Measurements from ENCODE around the gene HLA-DQA1.
A peak's percentile ranks its signal among the peaks of the same experiment; 100 is the strongest.
"Not testable (repeated sequence)": the region's sequence is repeated elsewhere in the genome, so short reads cannot be mapped to it uniquely, and the experiment has no call there.

Gene HLA-DQA1

GRCh38 chr6:32662099-32662498 lies 24.9 kb downstream of the HLA-DQA1 start:
- H3K9me3 Mint-ChIP-seq (ENCODE audit: low read depth), result no peaks in the 10 kb centered on the region
- no peak overlapping the region for H3K27ac Mint-ChIP-seq

GRCh38 chr6:32662836-32663235 lies 25.6 kb downstream of the HLA-DQA1 start:
- H3K9me3 Mint-ChIP-seq (ENCODE audit: low read depth), result no peaks in the 10 kb centered on the region
- peaks cover 32% of the 10 kb centered on the region for H3K4me1 Mint-ChIP-seq (ENCODE audit: low read depth)
- no peak overlapping the region for H3K4me3 Mint-ChIP-seq
- no peaks in the 10 kb centered on the region for H3K36me3 Mint-ChIP-seq
- no peak overlapping the region for H3K27ac Mint-ChIP-seq
- H3K27me3 Mint-ChIP-seq, result peaks cover 14% of the 10 kb centered on the region

More at GRCh38 chr6:32662099-32662498, 24.9 kb downstream of the HLA-DQA1 start:
- H3K4me3 Mint-ChIP-seq, result no peak overlapping the region
- no peaks in the 10 kb centered on the region for H3K36me3 Mint-ChIP-seq
- H3K4me1 Mint-ChIP-seq (ENCODE audit: low read depth), result peaks cover 26% of the 10 kb centered on the region
- H3K27me3 Mint-ChIP-seq, result peaks cover 14% of the 10 kb centered on the region

- H3K4me3 Mint-ChIP-seq, result peak overlapping the region; percentile 76
- peaks cover 14% of the 10 kb centered on the region for H3K27me3 Mint-ChIP-seq
- H3K36me3 Mint-ChIP-seq, result no peaks in the 10 kb centered on the region
- H3K9me3 Mint-ChIP-seq (ENCODE audit: low read depth), result no peaks in the 10 kb centered on the region
- no peak overlapping the region for H3K27ac Mint-ChIP-seq
- H3K4me1 Mint-ChIP-seq (ENCODE audit: low read depth), result peaks cover 40% of the 10 kb centered on the region
These were observed 27.1 kb downstream of the HLA-DQA1 start for GRCh38 chr6:32664354-32664753.

- Mint-ChIP-seq H3K27ac (no peak overlapping the region), H3K4me3 (peak overlapping the region; percentile 84), H3K27me3 (peaks cover 14% of the 10 kb centered on the region), H3K9me3 (ENCODE audit: low read depth) (no peaks in the 10 kb centered on the region), H3K4me1 (ENCODE audit: low read depth) (peaks cover 40% of the 10 kb centered on the region), H3K36me3 (no peaks in the 10 kb centered on the region)
These were observed 27.7 kb downstream of the HLA-DQA1 start for GRCh38 chr6:32664827-32665362.

GRCh38 chr6:32665661-32666060 lies 28.5 kb downstream of the HLA-DQA1 start:
- Mint-ChIP-seq H3K36me3 (no peaks in the 10 kb centered on the region), H3K27ac (no peak overlapping the region), H3K9me3 (ENCODE audit: low read depth) (no peaks in the 10 kb centered on the region), H3K4me1 (ENCODE audit: low read depth) (peaks cover 40% of the 10 kb centered on the region), H3K4me3 (peak overlapping the region; percentile 84), H3K27me3 (peaks cover 14% of the 10 kb centered on the region)

- H3K36me3 Mint-ChIP-seq, result no peaks in the 10 kb centered on the region
- peak within 1 kb of the TSS; percentile 84 for H3K4me3 Mint-ChIP-seq
- no peak within 1 kb of the TSS for H3K27ac Mint-ChIP-seq
- peaks cover 14% of the 10 kb centered on the region for H3K27me3 Mint-ChIP-seq
- peaks cover 40% of the 10 kb centered on the region for H3K4me1 Mint-ChIP-seq (ENCODE audit: low read depth)
- H3K9me3 Mint-ChIP-seq (ENCODE audit: low read depth), result no peaks in the 10 kb centered on the region
These were observed 29.5 kb downstream of the HLA-DQA1 start, which contains the start of gene HLA-DQB1 for GRCh38 chr6:32666420-32667300. Gene HLA-DQB1 (minus strand): TSS chr6:32666657. CDS start chr6:32666607, 50 bp downstream.

- Mint-ChIP-seq H3K9me3 (ENCODE audit: low read depth) (no peaks in the 10 kb centered on the region), H3K27ac (no peak overlapping the region), H3K27me3 (peaks cover 14% of the 10 kb centered on the region), H3K4me1 (ENCODE audit: low read depth) (peaks cover 40% of the 10 kb centered on the region), H3K36me3 (no peaks in the 10 kb centered on the region), H3K4me3 (no peak overlapping the region)
These were observed 31.1 kb downstream of the HLA-DQA1 start for GRCh38 chr6:32668226-32668747.

GRCh38 chr6:32669240-32669639 lies 32.0 kb downstream of the HLA-DQA1 start:
- H3K4me1 Mint-ChIP-seq (ENCODE audit: low read depth), result peaks cover 35% of the 10 kb centered on the region
- no peaks in the 10 kb centered on the region for H3K9me3 Mint-ChIP-seq (ENCODE audit: low read depth)
- no peak overlapping the region for H3K4me3 Mint-ChIP-seq
- H3K27me3 Mint-ChIP-seq, result peaks cover 12% of the 10 kb centered on the region
- H3K36me3 Mint-ChIP-seq, result no peaks in the 10 kb centered on the region
- H3K27ac Mint-ChIP-seq, result no peak overlapping the region

- H3K27ac Mint-ChIP-seq, result no peak overlapping the region
- no peak overlapping the region for H3K4me3 Mint-ChIP-seq
- H3K27me3 Mint-ChIP-seq, result peaks cover 10% of the 10 kb centered on the region
- H3K36me3 Mint-ChIP-seq, result no peaks in the 10 kb centered on the region
- peaks cover 33% of the 10 kb centered on the region for H3K4me1 Mint-ChIP-seq (ENCODE audit: low read depth)
- no peaks in the 10 kb centered on the region for H3K9me3 Mint-ChIP-seq (ENCODE audit: low read depth)
These were observed 32.7 kb downstream of the HLA-DQA1 start for GRCh38 chr6:32669893-32670292.

GRCh38 chr6:32671908-32672307 lies 34.7 kb downstream of the HLA-DQA1 start:
- not testable (repeated sequence) for H3K36me3 Mint-ChIP-seq, H3K27ac Mint-ChIP-seq

GRCh38 chr6:32674123-32674522 lies 36.9 kb downstream of the HLA-DQA1 start:
- H3K4me3 Mint-ChIP-seq; H3K27me3 Mint-ChIP-seq; H3K4me1 Mint-ChIP-seq (ENCODE audit: low read depth); H3K9me3 Mint-ChIP-seq (ENCODE audit: low read depth); H3K27ac Mint-ChIP-seq; H3K36me3 Mint-ChIP-seq: not testable (repeated sequence)

More at GRCh38 chr6:32671908-32672307, 34.7 kb downstream of the HLA-DQA1 start:
- not testable (repeated sequence) for H3K27me3 Mint-ChIP-seq; H3K9me3 Mint-ChIP-seq (ENCODE audit: low read depth); H3K4me3 Mint-ChIP-seq
- H3K4me1 Mint-ChIP-seq (ENCODE audit: low read depth), result peaks cover 14% of the 10 kb centered on the region

- peaks cover under 1% of the 10 kb centered on the region for H3K4me1 Mint-ChIP-seq (ENCODE audit: low read depth)
- no peak overlapping the region for H3K4me3 Mint-ChIP-seq
- H3K36me3 Mint-ChIP-seq, result peaks cover 2% of the 10 kb centered on the region
- H3K9me3 Mint-ChIP-seq (ENCODE audit: low read depth), result peaks cover 7% of the 10 kb centered on the region
- H3K27me3 Mint-ChIP-seq, result no peaks in the 10 kb centered on the region
- no peak overlapping the region for H3K27ac Mint-ChIP-seq
These were observed 42.3 kb downstream of the HLA-DQA1 start for GRCh38 chr6:32679492-32679891.

GRCh38 chr6:32680055-32680454 lies 42.8 kb downstream of the HLA-DQA1 start:
- Mint-ChIP-seq H3K4me3 (no peak overlapping the region), H3K9me3 (ENCODE audit: low read depth) (peaks cover 7% of the 10 kb centered on the region), H3K36me3 (peaks cover 2% of the 10 kb centered on the region), H3K27ac (no peak overlapping the region), H3K4me1 (ENCODE audit: low read depth) (peaks cover 3% of the 10 kb centered on the region), H3K27me3 (no peaks in the 10 kb centered on the region)

GRCh38 chr6:32684246-32684645 lies 47.0 kb downstream of the HLA-DQA1 start:
- no peak overlapping the region for H3K4me3 Mint-ChIP-seq
- H3K9me3 Mint-ChIP-seq (ENCODE audit: low read depth), result no peaks in the 10 kb centered on the region
- no peak overlapping the region for H3K27ac Mint-ChIP-seq
- H3K36me3 Mint-ChIP-seq, result peaks cover 2% of the 10 kb centered on the region
- H3K27me3 Mint-ChIP-seq, result no peaks in the 10 kb centered on the region
- H3K4me1 Mint-ChIP-seq (ENCODE audit: low read depth), result peaks cover 18% of the 10 kb centered on the region

- Mint-ChIP-seq H3K4me3 (peak overlapping the region; percentile 44), H3K27me3 (no peaks in the 10 kb centered on the region), H3K27ac (peak overlapping the region; percentile 1), H3K9me3 (ENCODE audit: low read depth) (no peaks in the 10 kb centered on the region), H3K4me1 (ENCODE audit: low read depth) (peaks cover 18% of the 10 kb centered on the region), H3K36me3 (no peaks in the 10 kb centered on the region)
These were observed 48.4 kb downstream of the HLA-DQA1 start for GRCh38 chr6:32685603-32686002.

Data from activated naive CD8-positive, alpha-beta T cell (primary cell).